ENCODE results near the gene TEP1. TPM values are rescaled to one million over a fixed set of nuclear protein-coding genes. Genes with fewer than 3 reads are reported as not detected.
"Not testable (repeated sequence)": the region's sequence is repeated elsewhere in the genome, so short reads cannot be mapped to it uniquely, and the experiment has no call there.

Gene TEP1
- total RNA-seq, 1 donor from 2014 or later, result 38.0 TPM

DNA sequence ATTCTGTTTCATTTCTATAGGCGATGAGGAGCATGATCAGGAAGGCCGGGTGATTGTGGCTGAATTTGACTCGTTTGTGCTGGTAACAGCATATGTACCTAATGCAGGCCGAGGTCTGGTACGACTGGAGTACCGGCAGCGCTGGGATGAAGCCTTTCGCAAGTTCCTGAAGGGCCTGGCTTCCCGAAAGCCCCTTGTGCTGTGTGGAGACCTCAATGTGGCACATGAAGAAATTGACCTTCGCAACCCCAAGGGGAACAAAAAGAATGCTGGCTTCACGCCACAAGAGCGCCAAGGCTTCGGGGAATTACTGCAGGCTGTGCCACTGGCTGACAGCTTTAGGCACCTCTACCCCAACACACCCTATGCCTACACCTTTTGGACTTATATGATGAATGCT, 43.7 kb upstream of the TEP1 start:
- DNase-seq (ENCODE audit: extremely low spot score, unreplicated experiment), result no peak
- Mint-ChIP-seq H3K27me3 (ENCODE audit: unreplicated experiment) (no peaks in the 10 kb centered on the region), H3K4me1 (ENCODE audit: unreplicated experiment) (peaks cover 21% of the 10 kb centered on the region), H3K9me3 (ENCODE audit: unreplicated experiment) (no peaks in the 10 kb centered on the region), H3K36me3 (ENCODE audit: unreplicated experiment) (peaks cover 29% of the 10 kb centered on the region), H3K27ac (ENCODE audit: unreplicated experiment) (no peak overlapping the region), H3K4me3 (ENCODE audit: unreplicated experiment) (no peak overlapping the region)
- TF ChIP-seq, protein P1, sequence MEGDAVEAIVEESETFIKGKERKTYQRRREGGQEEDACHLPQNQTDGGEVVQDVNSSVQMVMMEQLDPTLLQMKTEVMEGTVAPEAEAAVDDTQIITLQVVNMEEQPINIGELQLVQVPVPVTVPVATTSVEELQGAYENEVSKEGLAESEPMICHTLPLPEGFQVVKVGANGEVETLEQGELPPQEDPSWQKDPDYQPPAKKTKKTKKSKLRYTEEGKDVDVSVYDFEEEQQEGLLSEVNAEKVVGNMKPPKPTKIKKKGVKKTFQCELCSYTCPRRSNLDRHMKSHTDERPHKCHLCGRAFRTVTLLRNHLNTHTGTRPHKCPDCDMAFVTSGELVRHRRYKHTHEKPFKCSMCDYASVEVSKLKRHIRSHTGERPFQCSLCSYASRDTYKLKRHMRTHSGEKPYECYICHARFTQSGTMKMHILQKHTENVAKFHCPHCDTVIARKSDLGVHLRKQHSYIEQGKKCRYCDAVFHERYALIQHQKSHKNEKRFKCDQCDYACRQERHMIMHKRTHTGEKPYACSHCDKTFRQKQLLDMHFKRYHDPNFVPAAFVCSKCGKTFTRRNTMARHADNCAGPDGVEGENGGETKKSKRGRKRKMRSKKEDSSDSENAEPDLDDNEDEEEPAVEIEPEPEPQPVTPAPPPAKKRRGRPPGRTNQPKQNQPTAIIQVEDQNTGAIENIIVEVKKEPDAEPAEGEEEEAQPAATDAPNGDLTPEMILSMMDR (IDR thresholded peaks at IDR 0.05), result no peak

DNA sequence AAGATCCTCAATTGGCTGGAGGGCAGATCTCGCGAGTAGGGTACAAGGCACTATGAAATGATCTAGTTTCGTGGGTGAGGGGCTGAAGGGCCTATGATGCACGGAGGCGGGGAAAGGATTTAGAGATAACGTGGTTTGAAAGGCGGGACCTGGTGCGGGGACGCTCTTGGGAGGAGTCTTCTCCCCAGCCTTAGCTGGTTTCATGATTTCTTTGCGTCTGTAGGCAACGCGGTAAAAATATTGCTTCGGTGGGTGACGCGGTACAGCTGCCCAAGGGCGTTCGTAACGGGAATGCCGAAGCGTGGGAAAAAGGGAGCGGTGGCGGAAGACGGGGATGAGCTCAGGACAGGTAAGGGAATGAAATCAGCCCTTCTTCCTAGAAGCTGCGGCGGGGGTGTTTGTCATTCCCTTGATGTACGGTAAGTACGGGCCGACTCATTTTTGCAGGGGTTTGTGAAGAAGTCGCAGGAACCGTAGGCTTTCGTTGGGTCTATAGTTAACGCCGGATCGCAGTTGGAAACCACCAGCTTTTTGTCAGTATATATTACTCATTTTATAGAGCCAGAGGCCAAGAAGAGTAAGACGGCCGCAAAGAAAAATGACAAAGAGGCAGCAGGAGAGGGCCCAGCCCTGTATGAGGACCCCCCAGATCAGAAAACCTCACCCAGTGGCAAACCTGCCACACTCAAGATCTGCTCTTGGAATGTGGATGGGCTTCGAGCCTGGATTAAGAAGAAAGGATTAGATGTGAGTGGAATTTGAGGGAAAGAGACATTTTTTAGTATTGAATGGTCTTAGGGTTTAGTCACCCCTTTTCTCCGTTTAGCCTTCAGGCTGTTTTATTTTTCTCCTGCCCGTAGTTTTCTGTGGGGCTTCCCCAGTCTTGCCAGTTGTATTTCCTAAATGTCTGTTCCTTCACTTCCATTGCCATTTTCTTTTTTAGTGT, 42.3 kb upstream of the TEP1 start:
- H3K27ac Mint-ChIP-seq (ENCODE audit: unreplicated experiment), result no peak overlapping the region
- no peaks in the 10 kb centered on the region for H3K9me3 Mint-ChIP-seq (ENCODE audit: unreplicated experiment)
- peaks cover 37% of the 10 kb centered on the region for H3K36me3 Mint-ChIP-seq (ENCODE audit: unreplicated experiment)
- H3K4me3 Mint-ChIP-seq (ENCODE audit: unreplicated experiment), result no peak overlapping the region
- H3K4me1 Mint-ChIP-seq (ENCODE audit: unreplicated experiment), result peaks cover 19% of the 10 kb centered on the region
- H3K27me3 Mint-ChIP-seq (ENCODE audit: unreplicated experiment), result no peaks in the 10 kb centered on the region
- no peak for DNase-seq (ENCODE audit: extremely low spot score, unreplicated experiment)
- TF ChIP-seq, protein P1 (IDR thresholded peaks at IDR 0.05), result no peak

DNA sequence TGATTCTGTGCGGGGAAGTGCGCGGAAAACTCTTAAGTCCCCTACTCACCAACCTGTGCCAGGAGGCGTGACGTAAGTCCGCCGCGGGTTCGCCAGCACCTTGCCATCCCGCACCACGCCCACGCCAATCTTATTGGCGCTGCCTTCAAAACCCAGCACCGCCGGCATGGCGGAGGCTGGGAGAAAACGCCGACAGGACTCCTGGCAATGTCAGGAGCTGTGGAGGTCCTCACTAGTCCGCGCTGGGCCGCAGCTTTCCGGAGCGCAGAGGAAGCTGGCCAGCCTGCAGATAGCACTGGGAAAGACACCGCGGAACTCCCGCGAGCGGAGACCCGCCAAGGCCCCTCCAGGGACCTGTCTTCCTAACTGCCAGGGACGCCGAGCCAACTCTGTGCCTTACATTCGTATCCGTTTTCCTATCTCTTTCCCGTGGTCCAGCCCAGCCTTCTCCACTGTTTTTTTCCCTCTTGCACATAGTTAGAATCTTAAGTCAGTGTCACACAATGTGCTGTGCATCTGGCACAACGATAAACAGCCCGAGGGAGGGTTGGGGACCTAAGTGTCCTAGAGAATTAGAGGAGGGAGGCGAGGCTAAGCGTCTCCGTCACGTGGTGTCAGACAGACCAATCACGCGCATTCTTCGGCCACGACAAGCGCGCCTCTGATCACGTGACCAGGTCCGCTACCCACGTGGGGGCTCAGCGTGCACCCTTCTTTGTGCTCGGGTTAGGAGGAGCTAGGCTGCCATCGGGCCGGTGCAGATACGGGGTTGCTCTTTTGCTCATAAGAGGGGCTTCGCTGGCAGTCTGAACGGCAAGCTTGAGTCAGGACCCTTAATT, 41.4 kb upstream of the TEP1 start, which contains the start of the genes APEX1 and OSGEP:
APEX1 (plus strand) TSS at position 711 of the 839 bp plus-strand sequence. CDS start 420 bp downstream, outside the sequence.
OSGEP (minus strand) TSS at position 297 of the 839 bp plus-strand sequence; CDS start at position 168, 129 bp downstream.
- TF ChIP-seq, protein P1 (IDR thresholded peaks at IDR 0.05), result no peak
- Mint-ChIP-seq H3K4me3 (ENCODE audit: unreplicated experiment) (no peak within 1 kb of the TSS), H3K27ac (ENCODE audit: unreplicated experiment) (no peak within 1 kb of the TSS), H3K9me3 (ENCODE audit: unreplicated experiment) (no peaks in the 10 kb centered on the region), H3K4me1 (ENCODE audit: unreplicated experiment) (peaks cover 11% of the 10 kb centered on the region), H3K27me3 (ENCODE audit: unreplicated experiment) (no peaks in the 10 kb centered on the region), H3K36me3 (ENCODE audit: unreplicated experiment) (peaks cover 39% of the 10 kb centered on the region)
- peak; percentile 98 for DNase-seq (ENCODE audit: extremely low spot score, unreplicated experiment)

DNA sequence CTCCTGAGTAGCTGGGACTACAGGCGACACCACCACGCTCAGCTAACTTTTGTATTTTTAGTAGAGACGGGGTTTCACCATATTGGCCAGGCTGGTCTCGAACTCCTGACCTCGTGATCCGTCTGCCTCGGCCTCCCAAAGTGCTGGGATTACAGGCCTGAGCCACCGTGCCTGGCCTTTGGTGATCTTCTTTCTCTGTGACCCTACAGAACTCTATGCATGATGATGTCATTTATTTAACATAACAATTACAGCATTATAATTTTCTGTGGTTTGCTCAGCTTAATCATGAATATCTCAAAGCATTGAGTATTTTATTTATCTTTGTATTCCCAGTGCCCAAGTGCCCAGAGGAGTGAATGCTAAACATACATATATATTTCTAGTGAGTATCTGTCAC, 39.5 kb upstream of the TEP1 start:
- H3K9me3 Mint-ChIP-seq (ENCODE audit: unreplicated experiment); H3K27me3 Mint-ChIP-seq (ENCODE audit: unreplicated experiment); H3K4me3 Mint-ChIP-seq (ENCODE audit: unreplicated experiment); H3K4me1 Mint-ChIP-seq (ENCODE audit: unreplicated experiment); DNase-seq (ENCODE audit: extremely low spot score, unreplicated experiment); H3K27ac Mint-ChIP-seq (ENCODE audit: unreplicated experiment): not testable (repeated sequence)
- H3K36me3 Mint-ChIP-seq (ENCODE audit: unreplicated experiment), result peaks cover 43% of the 10 kb centered on the region

DNA sequence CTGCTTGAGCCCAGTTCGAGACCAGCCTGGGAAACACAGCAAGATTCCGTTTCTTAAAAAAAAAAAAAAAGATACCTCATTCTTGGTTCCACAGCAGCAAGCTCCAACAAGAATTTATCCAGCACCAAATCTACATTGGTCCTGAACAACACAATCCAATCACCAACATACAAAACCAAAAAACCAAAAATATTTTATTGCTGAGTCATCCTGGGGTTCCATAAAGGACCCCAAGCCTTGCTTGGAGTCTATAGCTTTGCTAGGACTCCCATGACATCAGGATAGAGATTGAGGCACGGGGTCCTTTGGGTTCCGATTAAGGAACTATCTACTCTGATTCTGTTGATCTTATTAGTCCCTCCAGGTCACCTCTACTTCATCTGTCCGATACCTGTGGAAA, 33.6 kb upstream of the TEP1 start:
- no peaks in the 10 kb centered on the region for H3K9me3 Mint-ChIP-seq (ENCODE audit: unreplicated experiment)
- H3K36me3 Mint-ChIP-seq (ENCODE audit: unreplicated experiment), result peaks cover 39% of the 10 kb centered on the region
- no peak overlapping the region for H3K4me3 Mint-ChIP-seq (ENCODE audit: unreplicated experiment)
- no peaks in the 10 kb centered on the region for H3K27me3 Mint-ChIP-seq (ENCODE audit: unreplicated experiment)
- no peak overlapping the region for H3K27ac Mint-ChIP-seq (ENCODE audit: unreplicated experiment)
- TF ChIP-seq, protein P1 (IDR thresholded peaks at IDR 0.05), result no peak
- no peaks in the 10 kb centered on the region for H3K4me1 Mint-ChIP-seq (ENCODE audit: unreplicated experiment)
- DNase-seq (ENCODE audit: extremely low spot score, unreplicated experiment), result no peak

DNA sequence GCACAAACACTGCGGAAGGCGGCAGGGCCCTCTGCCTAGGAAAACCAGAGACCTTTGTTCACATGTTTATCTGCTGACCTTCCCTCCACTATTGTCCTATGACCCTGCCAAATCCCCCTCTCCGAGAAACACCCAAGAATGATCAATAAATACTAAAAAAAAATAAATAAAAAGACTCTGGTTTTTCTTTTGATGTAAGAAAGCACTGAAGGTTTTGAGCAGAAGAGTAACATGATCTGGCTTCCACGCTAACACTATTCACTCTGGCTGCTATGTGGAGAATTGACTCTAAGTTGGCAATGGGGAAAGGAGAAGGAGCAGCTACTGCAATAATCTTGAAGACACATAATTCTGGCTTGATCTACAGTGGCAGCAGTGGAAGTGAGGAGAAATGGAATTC, 30.3 kb upstream of the TEP1 start:
- H3K9me3 Mint-ChIP-seq (ENCODE audit: unreplicated experiment); H3K27ac Mint-ChIP-seq (ENCODE audit: unreplicated experiment); H3K4me1 Mint-ChIP-seq (ENCODE audit: unreplicated experiment); DNase-seq (ENCODE audit: extremely low spot score, unreplicated experiment); H3K27me3 Mint-ChIP-seq (ENCODE audit: unreplicated experiment); H3K4me3 Mint-ChIP-seq (ENCODE audit: unreplicated experiment): not testable (repeated sequence)
- peaks cover 18% of the 10 kb centered on the region for H3K36me3 Mint-ChIP-seq (ENCODE audit: unreplicated experiment)

All from osteocyte (in vitro differentiated cells).